ENCODE results near the gene MEG3. TPM values are rescaled to one million over a fixed set of nuclear protein-coding genes. Genes with fewer than 3 reads are reported as not detected.

The MEG3 gene
- total and polyA plus RNA-seq, 4 donors, result 21.4 to 454 (median 149) TPM

DNA sequence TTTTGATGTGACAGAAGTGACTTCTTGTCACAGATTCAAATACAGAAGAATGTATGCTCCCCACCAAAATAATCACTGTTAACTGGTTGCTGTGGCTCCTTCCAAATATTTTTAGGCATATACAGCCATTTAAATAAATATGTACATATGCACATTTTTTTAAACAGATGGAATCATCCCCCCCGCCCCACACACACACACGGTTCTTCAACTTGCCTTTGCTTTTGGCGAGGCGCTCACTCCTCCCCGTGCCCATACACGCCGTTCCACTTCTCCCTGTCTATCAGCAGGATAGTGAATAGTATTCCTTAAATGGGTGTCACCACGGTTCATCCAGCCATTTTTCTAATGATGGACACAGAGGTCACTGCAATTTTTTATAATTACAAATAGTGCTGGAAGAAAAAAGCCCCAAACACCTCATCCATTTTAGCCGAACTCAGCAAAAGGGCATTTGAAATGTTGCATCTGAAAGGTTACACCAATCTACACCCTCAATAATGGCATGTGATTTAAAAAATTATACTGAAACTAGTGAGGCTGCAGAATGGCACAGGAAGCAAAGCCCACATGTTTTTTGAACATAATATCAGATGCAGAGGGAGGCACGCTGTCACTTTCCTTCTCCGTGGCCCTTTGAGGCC lies 39.2 kb upstream of the MEG3 start:
- DNase-seq (peak in 1 of 2 donors; percentile 17), ATAC-seq (ENCODE audit: low FRiP score) (no peak)
- 62 to 66% methylated on average over 11 of the region's 11 CpGs for WGBS, 2 donors
- no peak overlapping the region for H3K27ac ChIP-seq (ENCODE audit: low read depth in 1 of 2, low read length in 2 of 2)
- H3K36me3 ChIP-seq (ENCODE audit: control insufficient read depth in 1 of 2, insufficient read depth in 2 of 2, low read length in 1 of 2), result no peaks in the 10 kb centered on the region
- intact Hi-C loops (cut with DNase I), result no loop called here
- no peaks in the 10 kb centered on the region for H3K27me3 ChIP-seq (ENCODE audit: control insufficient read depth in 1 of 2, insufficient read depth in 2 of 2, low read length in 1 of 2)
- no peak overlapping the region for H3K4me3 ChIP-seq (ENCODE audit: low read length in 2 of 2)
- H3K4me1 ChIP-seq (ENCODE audit: control insufficient read depth in 1 of 2, insufficient read depth in 2 of 2, low read length in 2 of 2), result no peaks in the 10 kb centered on the region
- no peaks in the 10 kb centered on the region for H3K9me3 ChIP-seq (ENCODE audit: control insufficient read depth, low read length)

DNA sequence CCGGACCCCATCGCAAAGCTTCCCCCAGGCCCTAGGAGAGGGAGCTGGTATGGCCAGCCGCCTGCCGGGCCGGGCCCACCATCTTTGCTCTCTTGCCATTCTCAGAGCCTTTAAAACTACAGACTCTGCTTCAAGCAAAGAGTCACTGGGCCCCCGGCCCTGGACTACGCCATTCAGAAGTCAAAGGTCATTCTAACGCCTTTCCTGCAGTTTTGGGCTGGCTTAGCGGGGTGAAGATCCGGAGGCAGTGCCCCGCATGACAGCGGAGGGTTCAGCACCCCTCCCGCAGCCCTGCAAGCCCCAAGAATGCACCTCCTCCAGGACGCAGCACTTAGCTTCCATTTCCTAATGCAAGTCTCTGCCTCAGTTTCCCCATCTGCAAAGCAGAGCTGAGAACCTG lies 38.3 kb upstream of the MEG3 start:
- 89% methylated on average over 14 of the region's 14 CpGs for WGBS, 2 donors
- no peaks in the 10 kb centered on the region for H3K36me3 ChIP-seq (ENCODE audit: control insufficient read depth in 1 of 2, insufficient read depth in 2 of 2, low read length in 1 of 2)
- ATAC-seq (ENCODE audit: low FRiP score) (no peak), DNase-seq (no peak)
- no peaks in the 10 kb centered on the region for H3K9me3 ChIP-seq (ENCODE audit: control insufficient read depth, low read length)
- no peak overlapping the region for H3K27ac ChIP-seq (ENCODE audit: low read depth in 1 of 2, low read length in 2 of 2)
- H3K4me3 ChIP-seq (ENCODE audit: low read length in 2 of 2), result no peak overlapping the region
- intact Hi-C loops (cut with DNase I), result no loop called here
- peaks cover 0 to 2% of the 10 kb centered on the region in 2 donors for H3K27me3 ChIP-seq (ENCODE audit: control insufficient read depth in 1 of 2, insufficient read depth in 2 of 2, low read length in 1 of 2)
- H3K4me1 ChIP-seq (ENCODE audit: control insufficient read depth in 1 of 2, insufficient read depth in 2 of 2, low read length in 2 of 2), result no peaks in the 10 kb centered on the region

GRCh38 chr14:100788517-100788916 lies 37.4 kb upstream of the MEG3 start:
- H3K9me3 ChIP-seq (ENCODE audit: control insufficient read depth, low read length), result no peaks in the 10 kb centered on the region
- no peaks in the 10 kb centered on the region for H3K36me3 ChIP-seq (ENCODE audit: control insufficient read depth in 1 of 2, insufficient read depth in 2 of 2, low read length in 1 of 2)
- WGBS, 2 donors, result 72 to 79% methylated on average over 7 of the region's 7 CpGs
- H3K4me1 ChIP-seq (ENCODE audit: control insufficient read depth in 1 of 2, insufficient read depth in 2 of 2, low read length in 2 of 2), result no peaks in the 10 kb centered on the region
- no peak overlapping the region for H3K4me3 ChIP-seq (ENCODE audit: low read length in 2 of 2)
- H3K27ac ChIP-seq (ENCODE audit: low read depth in 1 of 2, low read length in 2 of 2), result no peak overlapping the region
- peaks cover 0 to 2% of the 10 kb centered on the region in 2 donors for H3K27me3 ChIP-seq (ENCODE audit: control insufficient read depth in 1 of 2, insufficient read depth in 2 of 2, low read length in 1 of 2)
- ATAC-seq (ENCODE audit: low FRiP score) (no peak), DNase-seq (peak in 1 of 2 donors; percentile 24)
- intact Hi-C loops (cut with DNase I), result no loop called here

DNA sequence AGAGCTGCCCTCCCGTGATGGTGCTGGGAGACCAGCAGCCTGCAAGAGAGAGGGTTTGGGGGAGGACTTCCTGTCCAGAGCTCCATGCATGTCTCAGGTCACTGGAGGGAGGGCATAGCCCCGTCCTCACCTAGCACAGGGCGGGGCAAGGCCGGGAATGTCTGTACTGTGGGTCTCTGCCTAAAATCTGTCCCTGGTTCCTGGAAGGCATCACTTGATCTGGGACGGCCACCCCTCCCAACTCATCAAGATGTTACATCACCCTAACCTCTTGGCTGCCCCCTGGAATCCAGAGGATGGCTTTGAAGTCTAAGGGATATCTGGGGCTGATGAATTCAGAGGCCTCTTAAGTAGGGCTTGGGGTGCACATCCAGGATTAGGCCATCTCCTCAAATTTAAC lies 37.0 kb upstream of the MEG3 start:
- Histone ChIP-seq H3K4me1 (ENCODE audit: control insufficient read depth in 1 of 2, insufficient read depth in 2 of 2, low read length in 2 of 2) (no peaks in the 10 kb centered on the region), H3K27me3 (ENCODE audit: control insufficient read depth in 1 of 2, insufficient read depth in 2 of 2, low read length in 1 of 2) (peaks cover 0 to 2% of the 10 kb centered on the region in 2 donors), H3K4me3 (ENCODE audit: low read length in 2 of 2) (no peak overlapping the region), H3K27ac (ENCODE audit: low read depth in 1 of 2, low read length in 2 of 2) (no peak overlapping the region), H3K9me3 (ENCODE audit: control insufficient read depth, low read length) (no peaks in the 10 kb centered on the region), H3K36me3 (ENCODE audit: control insufficient read depth in 1 of 2, insufficient read depth in 2 of 2, low read length in 1 of 2) (no peaks in the 10 kb centered on the region)
- WGBS, 2 donors, result 72 to 75% methylated on average over 5 of the region's 5 CpGs
- intact Hi-C loops (cut with DNase I), result no loop called here
- ATAC-seq (ENCODE audit: low FRiP score) (no peak), DNase-seq (peak in 1 of 2 donors; percentile 17)

- no peaks in the 10 kb centered on the region for H3K36me3 ChIP-seq (ENCODE audit: control insufficient read depth in 1 of 2, insufficient read depth in 2 of 2, low read length in 1 of 2)
- ATAC-seq (ENCODE audit: low FRiP score) (no peak), DNase-seq (peak in 1 of 2 donors; percentile 16)
- no peaks in the 10 kb centered on the region for H3K9me3 ChIP-seq (ENCODE audit: control insufficient read depth, low read length)
- H3K4me1 ChIP-seq (ENCODE audit: control insufficient read depth in 1 of 2, insufficient read depth in 2 of 2, low read length in 2 of 2), result no peaks in the 10 kb centered on the region
- H3K27me3 ChIP-seq (ENCODE audit: control insufficient read depth in 1 of 2, insufficient read depth in 2 of 2, low read length in 1 of 2), result peaks cover 0 to 2% of the 10 kb centered on the region in 2 donors
- H3K27ac ChIP-seq (ENCODE audit: low read depth in 1 of 2, low read length in 2 of 2), result no peak overlapping the region
- 81 to 86% methylated on average over 12 of the region's 12 CpGs for WGBS, 2 donors
- no peak overlapping the region for H3K4me3 ChIP-seq (ENCODE audit: low read length in 2 of 2)
- intact Hi-C loops (cut with DNase I), result no loop called here
These were observed 36.2 kb upstream of the MEG3 start for GRCh38 chr14:100789460-100790417.

- H3K9me3 ChIP-seq (ENCODE audit: control insufficient read depth, low read length), result no peaks in the 10 kb centered on the region
- H3K27me3 ChIP-seq (ENCODE audit: control insufficient read depth in 1 of 2, insufficient read depth in 2 of 2, low read length in 1 of 2), result peaks cover 0 to 2% of the 10 kb centered on the region in 2 donors
- no peak overlapping the region for H3K4me3 ChIP-seq (ENCODE audit: low read length in 2 of 2)
- intact Hi-C loops (cut with DNase I), result no loop called here
- no peaks in the 10 kb centered on the region for H3K4me1 ChIP-seq (ENCODE audit: control insufficient read depth in 1 of 2, insufficient read depth in 2 of 2, low read length in 2 of 2)
- ATAC-seq (ENCODE audit: low FRiP score) (no peak), DNase-seq (peak in 1 of 2 donors; percentile 10)
- H3K27ac ChIP-seq (ENCODE audit: low read depth in 1 of 2, low read length in 2 of 2), result no peak overlapping the region
- H3K36me3 ChIP-seq (ENCODE audit: control insufficient read depth in 1 of 2, insufficient read depth in 2 of 2, low read length in 1 of 2), result no peaks in the 10 kb centered on the region
- whole genome bisulfite sequencing, 2 donors, result 75 to 76% methylated on average over 14 of the region's 14 CpGs
These were observed 35.2 kb upstream of the MEG3 start for GRCh38 chr14:100790502-100791347.

- intact Hi-C loops (cut with DNase I), result no loop called here
- no peak overlapping the region for H3K27ac ChIP-seq (ENCODE audit: low read depth in 1 of 2, low read length in 2 of 2)
- H3K4me1 ChIP-seq (ENCODE audit: control insufficient read depth in 1 of 2, insufficient read depth in 2 of 2, low read length in 2 of 2), result no peaks in the 10 kb centered on the region
- H3K27me3 ChIP-seq (ENCODE audit: control insufficient read depth in 1 of 2, insufficient read depth in 2 of 2, low read length in 1 of 2), result peaks cover 0 to 2% of the 10 kb centered on the region in 2 donors
- H3K4me3 ChIP-seq (ENCODE audit: low read length in 2 of 2), result no peak overlapping the region
- no peaks in the 10 kb centered on the region for H3K36me3 ChIP-seq (ENCODE audit: control insufficient read depth in 1 of 2, insufficient read depth in 2 of 2, low read length in 1 of 2)
- ATAC-seq (ENCODE audit: low FRiP score) (no peak), DNase-seq (peak in 1 of 2 donors; percentile 20)
- WGBS, 2 donors, result 92 to 95% methylated on average over 13 of the region's 13 CpGs
- no peaks in the 10 kb centered on the region for H3K9me3 ChIP-seq (ENCODE audit: control insufficient read depth, low read length)
These were observed 34.6 kb upstream of the MEG3 start for GRCh38 chr14:100791348-100791735.

DNA sequence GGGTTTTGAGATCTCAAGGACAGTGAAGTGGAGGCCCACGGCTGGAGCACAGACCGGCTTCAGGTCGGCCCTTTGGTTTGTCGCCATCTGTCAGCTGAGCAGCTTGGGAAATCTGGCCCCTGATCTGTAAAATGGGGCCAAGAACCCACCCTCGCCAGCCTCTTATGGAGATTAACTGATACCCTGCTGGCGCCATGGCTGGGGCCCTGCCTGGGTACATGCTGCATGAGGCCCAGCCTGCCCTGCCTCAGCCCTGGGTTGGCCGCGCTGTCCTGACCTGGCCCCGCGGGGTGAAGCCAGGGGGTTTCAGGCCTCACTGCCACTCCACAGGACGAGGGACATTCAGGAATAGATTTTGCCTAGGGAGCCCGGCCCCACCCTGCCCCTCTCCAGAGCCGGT lies 33.9 kb upstream of the MEG3 start:
- DNase-seq (peak in 1 of 2 donors; percentile 29), ATAC-seq (ENCODE audit: low FRiP score) (peak; percentile 33)
- intact Hi-C loops (cut with DNase I), result no loop called here
- Histone ChIP-seq H3K4me3 (ENCODE audit: low read length in 2 of 2) (no peak overlapping the region), H3K9me3 (ENCODE audit: control insufficient read depth, low read length) (no peaks in the 10 kb centered on the region), H3K27ac (ENCODE audit: low read depth in 1 of 2, low read length in 2 of 2) (no peak overlapping the region), H3K36me3 (ENCODE audit: control insufficient read depth in 1 of 2, insufficient read depth in 2 of 2, low read length in 1 of 2) (no peaks in the 10 kb centered on the region), H3K27me3 (ENCODE audit: control insufficient read depth in 1 of 2, insufficient read depth in 2 of 2, low read length in 1 of 2) (peaks cover 0 to 2% of the 10 kb centered on the region in 2 donors), H3K4me1 (ENCODE audit: control insufficient read depth in 1 of 2, insufficient read depth in 2 of 2, low read length in 2 of 2) (no peaks in the 10 kb centered on the region)
- WGBS, 2 donors, result 90 to 91% methylated on average over 13 of the region's 13 CpGs

Data from aorta (tissue), 5 donors.